Kidney (tissue), 14 donors: Measurements from ENCODE around the gene GPX2. TPM values are rescaled to one million over a fixed set of nuclear protein-coding genes. Genes with fewer than 3 reads are reported as not detected.

Experiments
- DNase-seq, 5 donors: peaks; one replicate each; pipeline ENCODE4 v3.0.0-alpha.2; 2013 to 2020
- FAIRE-seq: peaks from 2 replicates; lab custom pipeline; 2012; peaks lifted over from hg19 to GRCh38; lab: Jason Lieb, UNC
- H3K27ac ChIP-seq, 2 donors: one replicate each; pipeline ENCODE4 v1.7.0; 2013; ENCODE audit warnings: low read depth in 2 of 2, low read length in 2 of 2, inconsistent platforms in 1 of 2
- H3K27me3 ChIP-seq: one replicate; pipeline ENCODE4 v1.7.1; 2013; ENCODE audit warnings: low read length, inconsistent platforms; ENCODE audit not compliant: control insufficient read depth, insufficient read depth
- H3K36me3 ChIP-seq, 3 donors: one replicate each; pipeline versions ENCODE4 v1.7.0 to v1.7.1; 2013; ENCODE audit warnings: low read length in 3 of 3, control low read depth in 1 of 3, inconsistent platforms in 1 of 3; ENCODE audit not compliant: insufficient read depth in 3 of 3, control insufficient read depth in 2 of 3
- H3K4me1 ChIP-seq, 3 donors: one replicate each; pipeline versions ENCODE4 v1.7.0 to v1.7.1; 2013; ENCODE audit warnings: low read length in 3 of 3, inconsistent platforms in 1 of 3, low read depth in 1 of 3; ENCODE audit not compliant: control insufficient read depth in 2 of 3, insufficient read depth in 2 of 3
- H3K4me3 ChIP-seq, 3 donors: one replicate each; pipeline versions ENCODE4 v1.7.0 to v1.8.1; 2013; ENCODE audit warnings: low read length in 3 of 3, control low read depth in 1 of 3, inconsistent platforms in 1 of 3
- H3K9ac ChIP-seq, 3 donors: one replicate each; pipeline versions ENCODE4 v1.7.0 to v1.7.1; 2013; ENCODE audit warnings: low read length in 3 of 3, control low read depth in 1 of 3, inconsistent platforms in 1 of 3
- H3K9me3 ChIP-seq, 3 donors: one replicate each; pipeline versions ENCODE4 v1.7.0 to v1.7.1; 2013; ENCODE audit warnings: low read length in 3 of 3, control low read depth in 1 of 3, inconsistent platforms in 1 of 3; ENCODE audit not compliant: control insufficient read depth in 2 of 3, insufficient read depth in 1 of 3
- intact Hi-C: fragments of 100-400 bp; cut with DNase I; formaldehyde crosslinking; loops from one replicate; pipeline ENCODE4 v1.11.1; 2022
- polyA plus RNA-seq: library from polyadenylated mRNA; stranded (reverse); fragments of 350-450 nt; fragmentation: Illumina TruSeq; extraction: RNeasy Lipid Tissue Mini Kit (QIAGEN cat#74804); gene quantifications from one replicate; pipeline ENCODE4 v1.2.3, GENCODE V29; 2014; ENCODE audit warnings: low read depth, low replicate concordance; ENCODE audit not compliant: insufficient read depth
- total RNA-seq: library from RNA; stranded (reverse); fragmentation: NEBNext Ultra II Directional; extraction: Animal tissue kit (Norgen Biotek cat#: 25700); gene quantifications from one replicate; pipeline ENCODE4 v1.2.1, GENCODE V29; 2021
- TF ChIP-seq, protein P1 (sequence below): IDR thresholded peaks from 3 replicates; pipeline ENCODE4 v1.5.1; 2012; ENCODE audit warnings: mild to moderate bottlenecking, moderate library complexity, borderline replicate concordance; ENCODE audit not compliant: insufficient read depth; ENCODE audit errors: extremely low read depth
- donor health status: control.
- donor health status: control.
- donor health status: control.
- donor health status: control.
- donor health status: control.
- donor health status: DM: yes; HTN: yes; CAD: no.
- donor health status: Normal renal cell carcinoma (clear cell type).

GPX2 gene
- total and polyA plus RNA-seq, 2 donors from 2014 or later: 8.4 to 60.0 TPM

DNA sequence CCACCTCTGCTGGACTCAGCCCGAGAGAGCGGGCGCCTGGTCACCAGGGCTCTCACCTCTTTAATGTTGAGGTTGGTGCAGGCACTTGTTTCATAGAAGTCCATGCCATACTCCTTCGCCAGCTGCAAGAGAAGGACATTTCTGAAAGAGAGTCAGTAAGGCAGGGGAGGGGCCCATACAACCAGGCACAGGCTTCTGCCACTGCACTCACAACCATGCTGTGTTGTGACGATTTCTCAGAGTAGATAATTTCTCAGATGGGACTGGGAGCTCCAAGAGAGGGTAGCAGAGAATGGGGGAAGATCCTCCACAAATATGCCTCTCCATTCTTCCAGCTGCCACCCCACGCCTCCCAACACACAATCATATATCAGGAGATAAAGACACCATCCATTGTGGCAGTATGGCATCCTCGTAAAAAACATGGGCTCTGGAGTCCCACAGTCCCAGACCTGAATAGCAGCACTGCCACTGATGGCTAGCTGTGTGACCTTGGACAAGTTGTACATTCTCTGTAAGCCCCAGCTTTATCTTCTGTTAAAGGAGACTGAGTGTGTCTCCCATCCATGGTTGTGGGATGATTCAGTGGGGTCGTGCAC lies 6.2 kb upstream of the GPX2 start:
- peak in 1 of 5 donors; percentile 55 for DNase-seq
- Histone ChIP-seq H3K27ac (no peak overlapping the region), H3K9me3 (no peaks in the 10 kb centered on the region), H3K9ac (no peak overlapping the region), H3K36me3 (peaks cover 0 to 7% (median 4%) of the 10 kb centered on the region in 3 donors), H3K4me1 (peaks cover 0 to 8% (median 0%) of the 10 kb centered on the region in 3 donors), H3K4me3 (no peak overlapping the region), H3K27me3 (no peaks in the 10 kb centered on the region)
- intact Hi-C loops: no loop called here
- FAIRE-seq: no peak
- TF ChIP-seq, protein P1, sequence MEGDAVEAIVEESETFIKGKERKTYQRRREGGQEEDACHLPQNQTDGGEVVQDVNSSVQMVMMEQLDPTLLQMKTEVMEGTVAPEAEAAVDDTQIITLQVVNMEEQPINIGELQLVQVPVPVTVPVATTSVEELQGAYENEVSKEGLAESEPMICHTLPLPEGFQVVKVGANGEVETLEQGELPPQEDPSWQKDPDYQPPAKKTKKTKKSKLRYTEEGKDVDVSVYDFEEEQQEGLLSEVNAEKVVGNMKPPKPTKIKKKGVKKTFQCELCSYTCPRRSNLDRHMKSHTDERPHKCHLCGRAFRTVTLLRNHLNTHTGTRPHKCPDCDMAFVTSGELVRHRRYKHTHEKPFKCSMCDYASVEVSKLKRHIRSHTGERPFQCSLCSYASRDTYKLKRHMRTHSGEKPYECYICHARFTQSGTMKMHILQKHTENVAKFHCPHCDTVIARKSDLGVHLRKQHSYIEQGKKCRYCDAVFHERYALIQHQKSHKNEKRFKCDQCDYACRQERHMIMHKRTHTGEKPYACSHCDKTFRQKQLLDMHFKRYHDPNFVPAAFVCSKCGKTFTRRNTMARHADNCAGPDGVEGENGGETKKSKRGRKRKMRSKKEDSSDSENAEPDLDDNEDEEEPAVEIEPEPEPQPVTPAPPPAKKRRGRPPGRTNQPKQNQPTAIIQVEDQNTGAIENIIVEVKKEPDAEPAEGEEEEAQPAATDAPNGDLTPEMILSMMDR: no peak

DNA sequence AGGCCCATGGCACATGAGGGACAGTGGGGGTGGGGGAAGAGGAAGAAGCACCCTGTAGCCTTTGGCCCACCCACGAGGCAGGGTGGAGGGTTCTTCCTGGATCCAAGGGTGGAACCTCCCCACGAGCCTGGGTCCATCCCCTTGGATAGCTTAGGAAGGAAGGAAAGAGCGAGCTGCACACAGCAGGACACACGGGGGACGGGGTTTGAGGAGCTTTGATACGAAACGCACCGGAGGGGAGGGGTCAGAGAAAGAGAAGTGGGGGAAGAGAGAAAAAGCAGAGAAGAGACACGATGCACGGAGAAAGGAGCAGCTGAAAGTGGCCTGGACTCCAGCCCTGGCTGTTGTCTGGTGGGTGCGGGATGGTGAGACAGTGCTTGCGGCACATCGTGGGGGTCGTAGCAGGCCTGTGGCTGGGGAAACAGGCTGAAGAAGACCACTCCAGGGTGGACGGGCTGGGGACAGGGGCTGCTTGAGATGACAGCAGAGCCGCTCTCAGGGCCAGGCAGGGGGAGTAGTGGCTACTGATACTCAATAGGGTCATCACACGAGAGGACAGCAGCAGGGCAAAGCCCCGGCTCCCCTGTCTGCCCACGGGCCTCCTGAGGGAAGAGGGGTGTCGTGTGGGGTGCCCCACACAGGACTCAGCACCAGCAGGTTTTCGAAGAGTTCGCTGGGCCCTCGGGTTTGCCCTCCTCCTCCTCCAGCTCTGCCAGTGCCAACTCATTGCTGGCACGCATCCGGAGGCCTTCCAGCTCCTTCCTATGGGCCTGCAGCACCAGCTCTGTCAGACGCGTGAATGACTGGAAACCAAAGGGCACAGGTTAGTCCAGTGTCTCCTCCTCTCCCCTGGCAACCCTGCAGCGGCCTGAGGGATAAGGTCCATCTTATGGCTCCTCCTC lies 5.4 kb upstream of the GPX2 start:
- intact Hi-C loops: no loop called here
- Histone ChIP-seq H3K4me3 (no peak overlapping the region), H3K9me3 (no peaks in the 10 kb centered on the region), H3K9ac (no peak overlapping the region), H3K4me1 (peaks cover 0 to 5% (median 0%) of the 10 kb centered on the region in 3 donors), H3K36me3 (peaks cover 0 to 7% (median 4%) of the 10 kb centered on the region in 3 donors), H3K27ac (peak overlapping the region; percentile 5 to 68), H3K27me3 (no peaks in the 10 kb centered on the region)
- TF ChIP-seq, protein P1: no peak
- FAIRE-seq (no peak), DNase-seq (peak in 2 of 5 donors; percentile 31 to 59)

DNA sequence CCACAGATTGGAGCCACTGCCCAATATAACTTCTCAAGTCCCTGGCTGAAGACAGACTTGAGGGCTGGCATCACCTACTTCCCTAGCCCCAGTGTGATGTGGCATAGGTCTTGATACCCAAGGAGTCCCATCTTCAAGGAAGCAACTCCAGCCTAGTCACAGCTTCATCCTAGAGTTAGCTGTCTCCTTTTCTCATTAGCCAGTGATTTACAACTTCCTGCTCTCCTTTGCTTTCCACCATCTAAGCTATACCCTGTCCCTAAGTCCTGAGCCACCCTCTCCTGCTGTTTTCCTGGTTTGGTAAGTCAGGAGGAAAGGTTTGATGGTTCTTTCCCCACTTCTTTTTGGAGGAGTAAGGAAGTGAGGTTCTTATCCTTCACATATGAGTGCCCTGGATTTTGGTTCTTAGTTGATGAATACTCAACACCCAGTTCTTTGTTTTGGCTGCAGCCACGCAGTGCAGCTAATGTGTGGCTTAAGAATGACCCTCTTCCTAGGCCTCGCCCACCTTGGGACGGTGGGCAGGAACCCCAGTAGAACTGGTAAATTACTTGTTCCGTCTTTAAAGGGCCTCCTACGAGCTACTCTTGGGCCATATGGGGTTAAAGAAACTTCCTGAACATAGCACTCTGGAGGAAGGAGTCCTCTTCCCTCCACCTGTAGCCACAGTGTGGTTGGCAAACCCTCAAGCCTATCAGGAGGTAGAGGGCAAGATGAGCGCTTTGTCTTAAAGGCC lies 3.9 kb upstream of the GPX2 start:
- H3K36me3 ChIP-seq: peaks cover 0 to 7% (median 4%) of the 10 kb centered on the region in 3 donors
- FAIRE-seq: no peak
- peaks cover 0 to 4% (median 0%) of the 10 kb centered on the region in 3 donors for H3K4me1 ChIP-seq
- H3K9ac ChIP-seq: no peak overlapping the region
- H3K9me3 ChIP-seq: no peaks in the 10 kb centered on the region
- H3K27ac ChIP-seq: no peak overlapping the region
- DNase-seq: no peak
- no peaks in the 10 kb centered on the region for H3K27me3 ChIP-seq
- H3K4me3 ChIP-seq: no peak overlapping the region
- TF ChIP-seq, protein P1: no peak
- intact Hi-C loops: no loop called here
